Kidney (tissue), 14 donors: ENCODE data around the gene KLHL11. TPM values are rescaled to one million over a fixed set of nuclear protein-coding genes. Genes with fewer than 3 reads are reported as not detected.
"Not testable (repeated sequence)": the region's sequence is repeated elsewhere in the genome, so short reads cannot be mapped to it uniquely, and the experiment has no call there.

Source experiments
- DNase-seq, 5 donors: peaks; one replicate each; pipeline ENCODE4 v3.0.0-alpha.2; 2013 to 2020
- FAIRE-seq: peaks from 2 replicates; lab custom pipeline; 2012; peaks lifted over from hg19 to GRCh38; lab: Jason Lieb, UNC
- H3K27ac ChIP-seq, 2 donors: one replicate each; pipeline ENCODE4 v1.7.0; 2013; ENCODE audit warnings: low read depth in 2 of 2, low read length in 2 of 2, inconsistent platforms in 1 of 2
- H3K27me3 ChIP-seq: one replicate; pipeline ENCODE4 v1.7.1; 2013; ENCODE audit warnings: low read length, inconsistent platforms; ENCODE audit not compliant: control insufficient read depth, insufficient read depth
- H3K36me3 ChIP-seq, 3 donors: one replicate each; pipeline versions ENCODE4 v1.7.0 to v1.7.1; 2013; ENCODE audit warnings: low read length in 3 of 3, control low read depth in 1 of 3, inconsistent platforms in 1 of 3; ENCODE audit not compliant: insufficient read depth in 3 of 3, control insufficient read depth in 2 of 3
- H3K4me1 ChIP-seq, 3 donors: one replicate each; pipeline versions ENCODE4 v1.7.0 to v1.7.1; 2013; ENCODE audit warnings: low read length in 3 of 3, inconsistent platforms in 1 of 3, low read depth in 1 of 3; ENCODE audit not compliant: control insufficient read depth in 2 of 3, insufficient read depth in 2 of 3
- H3K4me3 ChIP-seq, 3 donors: one replicate each; pipeline versions ENCODE4 v1.7.0 to v1.8.1; 2013; ENCODE audit warnings: low read length in 3 of 3, control low read depth in 1 of 3, inconsistent platforms in 1 of 3
- H3K9ac ChIP-seq, 3 donors: one replicate each; pipeline versions ENCODE4 v1.7.0 to v1.7.1; 2013; ENCODE audit warnings: low read length in 3 of 3, control low read depth in 1 of 3, inconsistent platforms in 1 of 3
- H3K9me3 ChIP-seq, 3 donors: one replicate each; pipeline versions ENCODE4 v1.7.0 to v1.7.1; 2013; ENCODE audit warnings: low read length in 3 of 3, control low read depth in 1 of 3, inconsistent platforms in 1 of 3; ENCODE audit not compliant: control insufficient read depth in 2 of 3, insufficient read depth in 1 of 3
- CTCF ChIP-seq: IDR thresholded peaks from 3 replicates; pipeline ENCODE4 v1.5.1; 2012; ENCODE audit warnings: mild to moderate bottlenecking, moderate library complexity, borderline replicate concordance; ENCODE audit not compliant: insufficient read depth; ENCODE audit errors: extremely low read depth
- intact Hi-C: fragments of 100-400 bp; cut with DNase I; formaldehyde crosslinking; loops from one replicate; pipeline ENCODE4 v1.11.1; 2022
- polyA plus RNA-seq: library from polyadenylated mRNA; stranded (reverse); fragments of 350-450 nt; fragmentation: Illumina TruSeq; extraction: RNeasy Lipid Tissue Mini Kit (QIAGEN cat#74804); gene quantifications from one replicate; pipeline ENCODE4 v1.2.3, GENCODE V29; 2014; ENCODE audit warnings: low read depth, low replicate concordance; ENCODE audit not compliant: insufficient read depth
- total RNA-seq: library from RNA; stranded (reverse); fragmentation: NEBNext Ultra II Directional; extraction: Animal tissue kit (Norgen Biotek cat#: 25700); gene quantifications from one replicate; pipeline ENCODE4 v1.2.1, GENCODE V29; 2021
- donor health status: control.
- donor health status: control.
- donor health status: control.
- donor health status: control.
- donor health status: control.
- donor health status: DM: yes; HTN: yes; CAD: no.
- donor health status: Normal renal cell carcinoma (clear cell type).

The KLHL11 gene
- total and polyA plus RNA-seq, 2 donors from 2014 or later = 0.37 to 16.1 TPM

GRCh38 chr17:41836550-41837196 is 28.6 kb downstream of the KLHL11 start:
- no peak for DNase-seq

GRCh38 chr17:41835800-41836549 is 29.2 kb downstream of the KLHL11 start, which contains the start of gene NT5C3B:
Gene NT5C3B (minus strand): TSS chr17:41836232. CDS start chr17:41836193, 39 bp downstream.
- Histone ChIP-seq H3K9me3 (no peaks in the 10 kb centered on the region), H3K4me3 (peak within 1 kb of the TSS; percentile 62 to 83 (median 70)), H3K36me3 (peaks cover 0 to 4% (median 2%) of the 10 kb centered on the region in 3 donors), H3K9ac (peak within 1 kb of the TSS; percentile 68 to 77 (median 76)), H3K27me3 (no peaks in the 10 kb centered on the region), H3K4me1 (peaks cover 0 to 4% (median 0%) of the 10 kb centered on the region in 3 donors), H3K27ac (peak within 1 kb of the TSS in 1 of 2 donors; percentile 67)
- intact Hi-C loops = no loop called here
- TF ChIP-seq CTCF = no peak
- DNase-seq (peak; percentile 75 to 86 (median 83)), FAIRE-seq (no peak)

More at GRCh38 chr17:41836550-41837196, 28.6 kb downstream of the KLHL11 start:
- FAIRE-seq = no peak
- Histone ChIP-seq H3K4me1 (peaks cover 0 to 4% (median 0%) of the 10 kb centered on the region in 3 donors), H3K9ac (peak overlapping the region in 2 of 3 donors; percentile 67 to 76), H3K27ac (no peak overlapping the region), H3K4me3 (peak overlapping the region; percentile 62 to 83 (median 70)), H3K36me3 (peaks cover 0 to 2% (median 0%) of the 10 kb centered on the region in 3 donors), H3K9me3 (no peaks in the 10 kb centered on the region), H3K27me3 (no peaks in the 10 kb centered on the region)
- TF ChIP-seq CTCF = no peak
- intact Hi-C loops = no loop called here

- DNase-seq (no peak), FAIRE-seq (no peak)
These were observed 29.9 kb downstream of the KLHL11 start for GRCh38 chr17:41835214-41835799.

DNA sequence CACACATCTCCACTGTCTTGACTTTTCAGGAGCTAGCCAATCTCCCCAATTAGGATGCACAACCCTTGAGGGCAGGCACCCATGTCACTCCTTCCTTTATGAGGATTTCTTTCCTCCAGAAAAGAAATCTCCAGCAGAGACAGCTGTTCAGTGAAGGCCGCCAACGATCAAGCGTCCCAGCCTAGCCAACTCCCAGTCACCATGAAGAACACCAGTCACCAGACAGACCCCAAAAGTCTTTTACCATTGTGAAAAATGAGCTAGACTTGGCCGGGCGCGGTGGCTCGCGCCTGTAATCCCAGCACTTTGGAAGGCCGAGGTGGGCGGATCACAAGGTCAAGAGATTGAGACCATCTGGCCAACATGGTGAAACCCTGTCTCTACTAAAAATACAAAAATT is 35.3 kb downstream of the KLHL11 start:
- intact Hi-C loops, H3K27ac ChIP-seq, H3K4me1 ChIP-seq, H3K9ac ChIP-seq, H3K4me3 ChIP-seq, FAIRE-seq, H3K27me3 ChIP-seq, H3K9me3 ChIP-seq, DNase-seq: not testable (repeated sequence)
- H3K36me3 ChIP-seq = peaks cover 5 to 27% (median 7%) of the 10 kb centered on the region in 3 donors

More at GRCh38 chr17:41835214-41835799, 29.9 kb downstream of the KLHL11 start:
- peak overlapping the region; percentile 23 to 77 (median 68) for H3K9ac ChIP-seq
- peaks cover 0 to 9% (median 2%) of the 10 kb centered on the region in 3 donors for H3K36me3 ChIP-seq
- intact Hi-C loops = no loop called here
- no peaks in the 10 kb centered on the region for H3K27me3 ChIP-seq
- no peak for TF ChIP-seq CTCF
- H3K27ac ChIP-seq = no peak overlapping the region
- H3K4me1 ChIP-seq = peaks cover 0 to 4% (median 0%) of the 10 kb centered on the region in 3 donors
- H3K4me3 ChIP-seq = peak overlapping the region; percentile 39 to 70 (median 51)
- no peaks in the 10 kb centered on the region for H3K9me3 ChIP-seq
